Sigmoid colon (tissue), 4 donors: Measurements from ENCODE around the gene TANGO6.

Experiments
- CTCF ChIP-seq, 4 experiments: fragments of 450-650 bp in 3 of 4; fragments of 200-600 bp in 1 of 4; IDR thresholded peaks; one replicate each; pipeline ENCODE4 v1.5.1; 2016 to 2019; ENCODE audit warnings: antibody characterized with exemption in 4 of 4, mild to moderate bottlenecking in 3 of 4, moderate library complexity in 2 of 4
- EP300 ChIP-seq, 4 donors: sonication (generic); formaldehyde crosslinking; IDR thresholded peaks; one replicate each; pipeline ENCODE4 v1.6.1; 2017; ENCODE audit warnings: antibody characterized with exemption in 4 of 4
- POLR2A ChIP-seq, 2 donors: fragments of 450-650 bp; IDR thresholded peaks; one replicate each; pipeline ENCODE4 v1.6.1; 2016; ENCODE audit warnings: antibody characterized with exemption in 2 of 2, mild to moderate bottlenecking in 2 of 2, moderate library complexity in 2 of 2
- POLR2AphosphoS5 ChIP-seq, 4 donors: sonication (generic); formaldehyde crosslinking; IDR thresholded peaks; one replicate each; pipeline ENCODE4 v1.6.1; 2017; ENCODE audit warnings: antibody characterized with exemption in 4 of 4

GRCh38 chr16:69106491-69107315, 263.4 kb downstream of the TANGO6 start:
- TF ChIP-seq CTCF (IDR thresholded peaks at IDR 0.05) (no peak), POLR2A (IDR thresholded peaks at IDR 0.05) (no peak), POLR2AphosphoS5 (IDR thresholded peaks at IDR 0.05) (no peak), EP300 (IDR thresholded peaks at IDR 0.05) (no peak)
